ENCODE results near the gene COLGALT1.

DNA sequence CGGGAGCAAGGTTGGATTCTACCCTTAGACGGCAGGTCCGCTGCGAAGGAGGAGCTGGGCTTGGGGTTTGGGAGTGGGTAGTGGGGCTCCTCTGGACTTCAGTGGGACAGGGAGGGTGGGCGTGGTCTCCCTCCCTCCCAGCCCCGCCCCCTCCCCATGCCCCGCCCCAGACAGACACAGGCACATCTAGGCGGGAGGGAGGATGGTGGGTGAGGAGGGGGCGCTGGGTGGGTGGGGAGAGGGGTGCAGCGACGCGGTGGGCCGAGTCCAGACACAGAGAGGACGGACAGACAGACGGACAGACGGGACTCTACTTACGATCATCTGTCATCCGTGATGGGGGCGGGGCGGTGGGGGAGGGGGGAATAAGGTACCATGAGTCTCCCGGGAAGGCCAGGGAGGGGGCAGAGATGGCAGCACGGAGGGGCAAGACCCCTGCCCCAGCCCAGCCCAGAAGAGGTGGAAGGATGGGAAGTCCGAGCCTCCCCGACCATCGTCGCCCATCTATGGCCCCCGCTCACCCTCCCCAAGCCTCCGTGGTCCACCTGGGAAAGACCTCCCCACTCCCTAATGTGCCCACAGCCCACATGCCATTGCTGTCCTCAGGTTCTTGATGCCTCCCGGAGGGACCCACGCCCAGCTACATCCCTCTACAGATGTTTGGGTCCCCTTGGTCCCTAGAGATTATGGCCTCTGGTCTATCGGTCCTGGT lies 67.9 kb downstream of the COLGALT1 start:
- TF ChIP-seq MYC (IDR thresholded peaks at IDR 0.05; ENCODE audit: borderline replicate concordance, low read length) = no peak
- TF ChIP-seq, protein P1, sequence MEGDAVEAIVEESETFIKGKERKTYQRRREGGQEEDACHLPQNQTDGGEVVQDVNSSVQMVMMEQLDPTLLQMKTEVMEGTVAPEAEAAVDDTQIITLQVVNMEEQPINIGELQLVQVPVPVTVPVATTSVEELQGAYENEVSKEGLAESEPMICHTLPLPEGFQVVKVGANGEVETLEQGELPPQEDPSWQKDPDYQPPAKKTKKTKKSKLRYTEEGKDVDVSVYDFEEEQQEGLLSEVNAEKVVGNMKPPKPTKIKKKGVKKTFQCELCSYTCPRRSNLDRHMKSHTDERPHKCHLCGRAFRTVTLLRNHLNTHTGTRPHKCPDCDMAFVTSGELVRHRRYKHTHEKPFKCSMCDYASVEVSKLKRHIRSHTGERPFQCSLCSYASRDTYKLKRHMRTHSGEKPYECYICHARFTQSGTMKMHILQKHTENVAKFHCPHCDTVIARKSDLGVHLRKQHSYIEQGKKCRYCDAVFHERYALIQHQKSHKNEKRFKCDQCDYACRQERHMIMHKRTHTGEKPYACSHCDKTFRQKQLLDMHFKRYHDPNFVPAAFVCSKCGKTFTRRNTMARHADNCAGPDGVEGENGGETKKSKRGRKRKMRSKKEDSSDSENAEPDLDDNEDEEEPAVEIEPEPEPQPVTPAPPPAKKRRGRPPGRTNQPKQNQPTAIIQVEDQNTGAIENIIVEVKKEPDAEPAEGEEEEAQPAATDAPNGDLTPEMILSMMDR (IDR thresholded peaks at IDR 0.05) = no peak
- TF ChIP-seq BHLHE40 (IDR thresholded peaks at IDR 0.05; ENCODE audit: low read depth, low read length) = no peak
- no peak for TF ChIP-seq RCOR1 (IDR thresholded peaks at IDR 0.05; ENCODE audit: low read depth, low read length)
